Activated CD8-positive, alpha-beta T cell treated with anti-CD3 and anti-CD28 coated beads for 36 hours (primary cell): Measurements from ENCODE around the gene MAPK8IP2. TPM values are rescaled to one million over a fixed set of nuclear protein-coding genes. Genes with fewer than 3 reads are reported as not detected.

Experiments used
- ATAC-seq: fragments of 200-7000 bp; cut with Tn5 transposase; one replicate; pipeline ENCODE4 v1.10.0; 2021; ENCODE audit warnings: mild to moderate bottlenecking, moderate library complexity
- CTCF ChIA-PET: fragments of 350-600 bp; sonication (Branson Sonifier 250); formaldehyde crosslinking; loops from one replicate; lab custom pipeline; 2021; ENCODE audit warnings: antibody characterized with exemption; lab: Charles Lee
- POLR2A ChIA-PET: fragments of 350-600 bp; sonication (Branson Sonifier 250); formaldehyde crosslinking; loops from one replicate; lab custom pipeline; 2021; ENCODE audit warnings: antibody characterized with exemption; lab: Charles Lee
- DNase-seq: peaks from one replicate; pipeline ENCODE4 v3.0.0-alpha.2; 2020
- H3K27ac Mint-ChIP-seq: one replicate; pipeline ENCODE4 v1.8.0; 2021; ENCODE audit warnings: mild to moderate bottlenecking, mixed read lengths
- H3K27me3 Mint-ChIP-seq: one replicate; pipeline ENCODE4 v1.8.0; 2021; ENCODE audit warnings: mixed read lengths
- H3K36me3 Mint-ChIP-seq: one replicate; pipeline ENCODE4 v1.8.0; 2021; ENCODE audit warnings: low read depth, mixed read lengths
- H3K4me1 Mint-ChIP-seq: one replicate; pipeline ENCODE4 v1.8.0; 2021; ENCODE audit warnings: low read depth, mixed read lengths
- H3K4me3 Mint-ChIP-seq: one replicate; pipeline ENCODE4 v1.8.0; 2021; ENCODE audit warnings: mild to moderate bottlenecking, moderate library complexity, mixed read lengths
- H3K9me3 Mint-ChIP-seq: one replicate; pipeline ENCODE4 v1.8.0; 2021; ENCODE audit warnings: mixed read lengths
- CTCF ChIP-seq: fragments of 200-600 bp; IDR thresholded peaks from one replicate; pipeline ENCODE4 v1.8.0; 2022; ENCODE audit warnings: antibody characterized with exemption, mild to moderate bottlenecking
- intact Hi-C: fragments of 100-400 bp; cut with micrococcal nuclease; formaldehyde crosslinking; loops from one replicate; pipeline ENCODE4 v1.10.0; 2022
- total RNA-seq, 2 experiments: library from RNA; stranded (reverse); gene quantifications; one replicate each; pipeline ENCODE4 v1.2.3, GENCODE V29; 2021

Gene MAPK8IP2
- total RNA-seq, 2 experiments from 2014 or later = 0.11 TPM

GRCh38 chr22:50621356-50621880, 20.8 kb downstream of the MAPK8IP2 start:
- intact Hi-C loops = loop anchor here (2.0 kb wide), 1 partner anchor 83 kb away; no protein-coding TSS in a partner anchor
- DNase-seq (peak; percentile 76), ATAC-seq (peak; percentile 69)
- CTCF ChIA-PET = interaction anchor here (1.0 to 4.6 kb wide), 38 partner anchors 9 to 380 kb away, joined by 3 to 67 read pairs (median 4); partner anchors contain the start of genes HDAC10, SCO2, SYCE3 and TYMP
- H3K9me3 Mint-ChIP-seq = no peaks in the 10 kb centered on the region
- H3K4me1 Mint-ChIP-seq = peaks cover 35% of the 10 kb centered on the region
- H3K27me3 Mint-ChIP-seq = no peaks in the 10 kb centered on the region
- H3K36me3 Mint-ChIP-seq = peaks cover 2% of the 10 kb centered on the region
- no peak for TF ChIP-seq CTCF
- POLR2A ChIA-PET = interaction anchor here (0.6 to 3.3 kb wide), 23 partner anchors 9 to 295 kb away, joined by 3 to 34 read pairs (median 5); partner anchors contain the start of genes CHKB, DENND6B, KLHDC7B and LMF2
- peak overlapping the region; percentile 84 for H3K4me3 Mint-ChIP-seq
- peak overlapping the region; percentile 99 for H3K27ac Mint-ChIP-seq

- Mint-ChIP-seq H3K4me1 (peaks cover 40% of the 10 kb centered on the region), H3K36me3 (peaks cover 2% of the 10 kb centered on the region), H3K4me3 (peak overlapping the region; percentile 84), H3K9me3 (no peaks in the 10 kb centered on the region), H3K27ac (peak overlapping the region; percentile 99), H3K27me3 (no peaks in the 10 kb centered on the region)
- ChIA-PET POLR2A (interaction anchor here (0.9 to 3.3 kb wide), 16 partner anchors 8 to 155 kb away, joined by 3 to 34 read pairs (median 6); partner anchors contain the start of genes CHKB, KLHDC7B, LMF2 and NCAPH2), CTCF (interaction anchor here (1.2 to 4.6 kb wide), 16 partner anchors 10 to 371 kb away, joined by 3 to 67 read pairs (median 7); partner anchors contain the start of genes HDAC10, SCO2, SYCE3 and TYMP)
- peak; percentile 44 for TF ChIP-seq CTCF
- peak; percentile 71 for DNase-seq
- ATAC-seq = no peak
- intact Hi-C loops = loop anchor here (2.0 kb wide), 1 partner anchor 83 kb away; no protein-coding TSS in a partner anchor
These were observed 21.5 kb downstream of the MAPK8IP2 start for GRCh38 chr22:50621948-50622722.

- Mint-ChIP-seq H3K27ac (peak overlapping the region; percentile 99), H3K4me1 (peaks cover 40% of the 10 kb centered on the region), H3K4me3 (peak overlapping the region; percentile 84), H3K27me3 (no peaks in the 10 kb centered on the region), H3K36me3 (peaks cover 2% of the 10 kb centered on the region), H3K9me3 (no peaks in the 10 kb centered on the region)
- ChIA-PET CTCF (interaction anchor here (2.2 to 4.6 kb wide), 2 partner anchors 91 to 97 kb away, joined by 7 to 67 read pairs; partner anchors contain the start of gene SCO2), POLR2A (interaction anchor here (1.6 to 3.3 kb wide), 4 partner anchors 41 to 97 kb away, joined by 5 to 34 read pairs (median 22); partner anchors contain the start of genes CHKB and SCO2)
- ATAC-seq (no peak), DNase-seq (no peak)
- intact Hi-C loops = no loop called here
- no peak for TF ChIP-seq CTCF
These were observed 22.2 kb downstream of the MAPK8IP2 start for GRCh38 chr22:50622723-50623327.

GRCh38 chr22:50624347-50625130, 23.9 kb downstream of the MAPK8IP2 start:
- H3K27me3 Mint-ChIP-seq = no peaks in the 10 kb centered on the region
- ChIA-PET POLR2A (interaction anchor here (0.8 to 1.1 kb wide), 2 partner anchors 85 to 99 kb away, joined by 4 read pairs; partner anchors contain the start of gene SCO2), CTCF (no interaction called here)
- peak overlapping the region; percentile 52 for H3K27ac Mint-ChIP-seq
- H3K4me3 Mint-ChIP-seq = no peak overlapping the region
- TF ChIP-seq CTCF = no peak
- no peaks in the 10 kb centered on the region for H3K9me3 Mint-ChIP-seq
- H3K4me1 Mint-ChIP-seq = peaks cover 46% of the 10 kb centered on the region
- no peak for DNase-seq
- H3K36me3 Mint-ChIP-seq = peaks cover 2% of the 10 kb centered on the region
- ATAC-seq = no peak
- intact Hi-C loops = no loop called here
